H9 (cell line): ENCODE measurements around the gene RNASET2. TPM values are rescaled to one million over a fixed set of nuclear protein-coding genes. Genes with fewer than 3 reads are reported as not detected.
"Not testable (repeated sequence)": the region's sequence is repeated elsewhere in the genome, so short reads cannot be mapped to it uniquely, and the experiment has no call there.

ENCODE experiments used
- DNase-seq: peaks from one replicate; pipeline ENCODE4 v3.0.0-alpha.2; 2017
- H2AFZ ChIP-seq: one replicate; pipeline ENCODE4 v1.6.1; 2013; ENCODE audit warnings: mild to moderate bottlenecking, low read length, control low read depth, moderate library complexity
- H2AK5ac ChIP-seq: 2 replicates; pipeline ENCODE4 v1.6.1; 2013; ENCODE audit warnings: low read length, control low read depth, mixed read lengths; ENCODE audit not compliant: insufficient read length
- H2BK120ac ChIP-seq: one replicate; pipeline ENCODE4 v1.6.1; 2013; ENCODE audit warnings: low read depth, mild to moderate bottlenecking, low read length, control low read depth, inconsistent platforms; ENCODE audit not compliant: poor library complexity, severe bottlenecking
- H2BK12ac ChIP-seq: 2 replicates; pipeline ENCODE4 v1.6.1; 2013; ENCODE audit warnings: low read length, control low read depth, mixed read lengths, low read depth; ENCODE audit not compliant: insufficient read length
- H2BK15ac ChIP-seq: 2 replicates; pipeline ENCODE4 v1.6.1; 2013; ENCODE audit warnings: low read depth, low read length, control low read depth
- H2BK20ac ChIP-seq: one replicate; pipeline ENCODE4 v1.6.1; 2013; ENCODE audit warnings: low read depth, mild to moderate bottlenecking, low read length, control low read depth, inconsistent platforms; ENCODE audit not compliant: poor library complexity, severe bottlenecking
- H2BK5ac ChIP-seq: 2 replicates; pipeline ENCODE4 v1.6.1; 2013; ENCODE audit warnings: low read length, control low read depth, mixed read lengths; ENCODE audit not compliant: insufficient read length
- H3K14ac ChIP-seq: 2 replicates; pipeline ENCODE4 v1.6.1; 2013; ENCODE audit warnings: low read length, control low read depth; ENCODE audit not compliant: insufficient read depth
- H3K18ac ChIP-seq: 2 replicates; pipeline ENCODE4 v1.6.1; 2013; ENCODE audit warnings: low read depth, mild to moderate bottlenecking, mixed read lengths, low read length, control low read depth; ENCODE audit not compliant: insufficient read length
- H3K23ac ChIP-seq: 2 replicates; pipeline ENCODE4 v1.6.1; 2013; ENCODE audit warnings: low read length, control low read depth, mixed read lengths, low read depth; ENCODE audit not compliant: insufficient read length
- H3K23me2 ChIP-seq: 2 replicates; pipeline ENCODE4 v1.6.1; 2013; ENCODE audit warnings: low read depth, mild to moderate bottlenecking, mixed read lengths, low read length, control low read depth; ENCODE audit not compliant: insufficient read length, poor library complexity, severe bottlenecking
- H3K27ac ChIP-seq: 2 replicates; pipeline ENCODE4 v1.5.1; 2013; ENCODE audit warnings: low read length, control low read depth, mixed read lengths, low read depth; ENCODE audit not compliant: insufficient read length
- H3K27me3 ChIP-seq: 2 replicates; pipeline ENCODE4 v1.6.1; 2013; ENCODE audit warnings: low read length, control low read depth, inconsistent platforms; ENCODE audit not compliant: insufficient read depth
- H3K4ac ChIP-seq: 2 replicates; pipeline ENCODE4 v1.6.1; 2013; ENCODE audit warnings: low read depth, mild to moderate bottlenecking, control low read depth, inconsistent platforms, low read length, moderate library complexity
- H3K4me1 ChIP-seq: 2 replicates; pipeline ENCODE4 v1.6.1; 2013; ENCODE audit warnings: low read length, control low read depth, inconsistent platforms; ENCODE audit not compliant: insufficient read depth
- H3K4me2 ChIP-seq: 2 replicates; pipeline ENCODE4 v1.6.1; 2013; ENCODE audit warnings: low read length, control low read depth, mixed read lengths; ENCODE audit not compliant: insufficient read length, insufficient read depth
- H3K56ac ChIP-seq: 2 replicates; pipeline ENCODE4 v1.6.1; 2013; ENCODE audit warnings: low read depth, mild to moderate bottlenecking, mixed read lengths, low read length, control low read depth; ENCODE audit not compliant: insufficient read length
- H3K79me1 ChIP-seq: 2 replicates; pipeline ENCODE4 v1.6.1; 2013; ENCODE audit warnings: low read depth, mild to moderate bottlenecking, moderate library complexity, low read length, control low read depth, inconsistent platforms; ENCODE audit not compliant: insufficient read depth, poor library complexity, severe bottlenecking
- H3K79me2 ChIP-seq: 2 replicates; pipeline ENCODE4 v1.6.1; 2013; ENCODE audit warnings: low read length, control low read depth, inconsistent platforms; ENCODE audit not compliant: insufficient read depth
- H3K9ac ChIP-seq: 2 replicates; pipeline ENCODE4 v1.6.1; 2013; ENCODE audit warnings: low read length, control low read depth, mixed read lengths; ENCODE audit not compliant: insufficient read length; ENCODE audit errors: extremely low read depth
- H3K9me3 ChIP-seq: one replicate; pipeline ENCODE4 v1.6.1; 2013; ENCODE audit warnings: low read depth, low read length, inconsistent platforms; ENCODE audit not compliant: control insufficient read depth
- H3T11ph ChIP-seq: one replicate; pipeline ENCODE4 v1.6.1; 2013; ENCODE audit warnings: mild to moderate bottlenecking, low read length, control low read depth, inconsistent platforms
- H4K20me1 ChIP-seq: one replicate; pipeline ENCODE4 v1.6.1; 2013; ENCODE audit not compliant: control insufficient read depth, insufficient read length, insufficient read depth
- H4K5ac ChIP-seq: 2 replicates; pipeline ENCODE4 v1.6.1; 2013; ENCODE audit warnings: low read depth, mild to moderate bottlenecking, mixed read lengths, low read length, control low read depth; ENCODE audit not compliant: insufficient read length
- H4K8ac ChIP-seq: replicated peaks from 2 replicates; pipeline ENCODE4 v1.6.1; 2013; ENCODE audit warnings: low read length, control low read depth, mixed read lengths, low read depth; ENCODE audit not compliant: insufficient read length
- H4K91ac ChIP-seq: 2 replicates; pipeline ENCODE4 v1.6.1; 2013; ENCODE audit warnings: low read depth, mild to moderate bottlenecking, moderate library complexity, mixed read lengths, low read length, control low read depth; ENCODE audit not compliant: insufficient read length
- H3K27ac Mint-ChIP-seq, 3 experiments: 2 replicates in 2 of 3; 3 replicates in 1 of 3; pipeline ENCODE4 v1.8.0; 2020 to 2021; ENCODE audit warnings: mixed read lengths in 3 of 3, mild to moderate bottlenecking in 1 of 3, moderate library complexity in 1 of 3
- H3K27me3 Mint-ChIP-seq: 2 replicates; pipeline ENCODE4 v1.8.0; 2021; ENCODE audit warnings: low read depth, mild to moderate bottlenecking, moderate library complexity, mixed read lengths
- H3K36me3 Mint-ChIP-seq, 3 experiments: 2 replicates in 2 of 3; 3 replicates in 1 of 3; pipeline ENCODE4 v1.8.0; 2020 to 2021; ENCODE audit warnings: low read depth in 3 of 3, mixed read lengths in 3 of 3; ENCODE audit not compliant: insufficient read depth in 1 of 3
- H3K4me1 Mint-ChIP-seq, 2 experiments: 2 replicates each; pipeline ENCODE4 v1.8.0; 2020; ENCODE audit warnings: mixed read lengths in 2 of 2
- H3K4me3 Mint-ChIP-seq, 2 experiments: 2 replicates in 1 of 2; 3 replicates in 1 of 2; pipeline ENCODE4 v1.8.0; 2020 to 2021; ENCODE audit warnings: mild to moderate bottlenecking in 2 of 2, mixed read lengths in 2 of 2, moderate library complexity in 1 of 2
- H3K9me3 Mint-ChIP-seq, 2 experiments: 2 replicates in 1 of 2; 3 replicates in 1 of 2; pipeline ENCODE4 v1.8.0; 2020; ENCODE audit warnings: mild to moderate bottlenecking in 2 of 2, mixed read lengths in 2 of 2, moderate library complexity in 1 of 2
- CTCF ChIP-seq: fragments of 200-600 bp; sonication (generic); conservative IDR thresholded peaks from 3 replicates; pipeline ENCODE4 v1.8.0; 2021; ENCODE audit warnings: antibody characterized with exemption, mild to moderate bottlenecking
- WGBS: extraction: QIAGEN DNeasy Blood & Tissue Kit; methylation state at CpG from one replicate; pipeline ENCODE4 v1.1.7; 2013; ENCODE audit warnings: missing lambda C conversion rate, low lambda C conversion rate, mixed read lengths; ENCODE audit not compliant: insufficient read length; ENCODE audit errors: extremely low coverage; 5-methylcytosine and 5-hydroxymethylcytosine counted together
- total RNA-seq: library from RNA; stranded (reverse); gene quantifications from 2 replicates; pipeline ENCODE4 v1.2.1, GENCODE V29; 2021

The RNASET2 gene
- total RNA-seq, 1 experiment from 2014 or later: 28.2 TPM

- no peak overlapping the region for H3K18ac ChIP-seq
- peak; percentile 74 for DNase-seq
- no peak overlapping the region for H3T11ph ChIP-seq
- no peak overlapping the region for H3K4me2 ChIP-seq
- H3K4me1 Mint-ChIP-seq: peaks cover 16 to 18% of the 10 kb centered on the region in 2 experiments
- H3K79me2 ChIP-seq: no peaks in the 10 kb centered on the region
- H3K56ac ChIP-seq: no peak overlapping the region
- H2AK5ac ChIP-seq: no peak overlapping the region
- H3K9ac ChIP-seq: no peak overlapping the region
- H3K27me3 ChIP-seq: no peaks in the 10 kb centered on the region
- no peaks in the 10 kb centered on the region for H3K79me1 ChIP-seq
- peaks cover 26 to 37% (median 27%) of the 10 kb centered on the region in 3 experiments for H3K36me3 Mint-ChIP-seq
- H2BK20ac ChIP-seq: no peak overlapping the region
- H2BK15ac ChIP-seq: no peak overlapping the region
- H3K23me2 ChIP-seq: no peaks in the 10 kb centered on the region
- no peaks in the 10 kb centered on the region; the same call in 1 of the 2 replicates for H3K4me1 ChIP-seq
- WGBS: no CpG with 5 or more reads among the region's 9 CpGs
- H3K27ac Mint-ChIP-seq: peak overlapping the region in 2 of 3 experiments; percentile 79 to 92; a peak in 3 of 7 replicates
- H3K9me3 Mint-ChIP-seq: peaks cover 0 to 12% of the 10 kb centered on the region in 2 experiments; a peak in 2 of 5 replicates
- H3K4ac ChIP-seq: no peak overlapping the region
- peaks cover under 1% of the 10 kb centered on the region; the same call in 1 of the 2 replicates for H3K27me3 Mint-ChIP-seq
- no peak for TF ChIP-seq CTCF
- H2BK5ac ChIP-seq: no peak overlapping the region
- no peak overlapping the region for H3K27ac ChIP-seq
- H4K8ac ChIP-seq: no peak overlapping the region
- no peak overlapping the region for H3K23ac ChIP-seq
- no peak overlapping the region for H2AFZ ChIP-seq
- no peak overlapping the region for H4K91ac ChIP-seq
- H3K9me3 ChIP-seq: no peaks in the 10 kb centered on the region
- H3K14ac ChIP-seq: no peak overlapping the region
- no peak overlapping the region for H4K5ac ChIP-seq
- no peak overlapping the region for H2BK120ac ChIP-seq
- H4K20me1 ChIP-seq: peaks cover 3% of the 10 kb centered on the region
- H3K4me3 Mint-ChIP-seq: peak overlapping the region in 1 of 2 experiments; percentile 16; a peak in 1 of 5 replicates
- no peak overlapping the region for H2BK12ac ChIP-seq
Observed at GRCh38 chr6:166949528-166950442, 6.6 kb downstream of the RNASET2 start.

- H3K4me2 ChIP-seq, H4K8ac ChIP-seq, H3K23ac ChIP-seq, H3K4me3 Mint-ChIP-seq, H3K27ac ChIP-seq, H2BK12ac ChIP-seq, H4K20me1 ChIP-seq, H2BK5ac ChIP-seq, H2BK120ac ChIP-seq, H3K4me1 ChIP-seq, H3K9me3 ChIP-seq, H3K79me1 ChIP-seq, H3K27me3 ChIP-seq, H3K18ac ChIP-seq, H3K27ac Mint-ChIP-seq, H3K9ac ChIP-seq, H3K79me2 ChIP-seq, H4K5ac ChIP-seq, H3K23me2 ChIP-seq, H2AK5ac ChIP-seq, H3K14ac ChIP-seq, H2AFZ ChIP-seq, H2BK15ac ChIP-seq, H3K56ac ChIP-seq, H3K27me3 Mint-ChIP-seq, H3T11ph ChIP-seq, H4K91ac ChIP-seq, H3K4ac ChIP-seq, DNase-seq, H2BK20ac ChIP-seq: not testable (repeated sequence)
- Mint-ChIP-seq H3K4me1 (peaks cover 16 to 18% of the 10 kb centered on the region in 2 experiments), H3K36me3 (peaks cover 27 to 37% (median 28%) of the 10 kb centered on the region in 3 experiments), H3K9me3 (peaks cover 0 to 12% of the 10 kb centered on the region in 2 experiments; a peak in 2 of 5 replicates)
- WGBS: no CpG with 5 or more reads among the region's 6 CpGs
Observed at GRCh38 chr6:166948724-166949123, 7.6 kb downstream of the RNASET2 start.
